Gastrocnemius medialis (tissue), 4 donors: ENCODE data around the gene SIRPD. TPM values are rescaled to one million over a fixed set of nuclear protein-coding genes. Genes with fewer than 3 reads are reported as not detected.

Source experiments
- ATAC-seq, 2 donors: fragments of 150-250 bp; one replicate each; pipeline ENCODE4 v1.9.1; 2016
- DNase-seq, 2 donors: peaks; one replicate each; pipeline ENCODE4 v3.0.0-alpha.2; 2019
- H3K27ac ChIP-seq, 4 donors: fragments of 200-600 bp; sonication (generic); 1 replicate in 1 of 4; 2 replicates in 3 of 4; pipeline ENCODE4 v1.5.1; 2016 to 2018; ENCODE audit warnings: mild to moderate bottlenecking in 2 of 4, moderate library complexity in 1 of 4
- H3K27me3 ChIP-seq, 3 donors: fragments of 200-600 bp; sonication (generic) in 2 of 3; 1 replicate in 1 of 3; 2 replicates in 2 of 3; pipeline versions ENCODE4 v1.5.1 to v1.6.0; 2016 to 2019; ENCODE audit warnings: mild to moderate bottlenecking in 1 of 3, moderate library complexity in 1 of 3
- H3K36me3 ChIP-seq, 2 donors: fragments of 200-600 bp; sonication (generic) in 1 of 2; one replicate each; pipeline ENCODE4 v1.5.1; 2017 to 2018
- H3K4me1 ChIP-seq, 2 donors: fragments of 200-600 bp; sonication (generic) in 1 of 2; one replicate each; pipeline ENCODE4 v1.5.1; 2016 to 2017; ENCODE audit warnings: mild to moderate bottlenecking in 2 of 2
- H3K4me3 ChIP-seq, 4 donors: fragments of 200-600 bp; sonication (generic) in 3 of 4; 1 replicate in 1 of 4; 2 replicates in 3 of 4; pipeline ENCODE4 v1.5.1; 2016 to 2019; ENCODE audit warnings: mild to moderate bottlenecking in 2 of 4
- H3K9me3 ChIP-seq, 3 donors: fragments of 200-600 bp; sonication (generic) in 2 of 3; 1 replicate in 1 of 3; 2 replicates in 2 of 3; pipeline ENCODE4 v1.5.1; 2016 to 2019
- CTCF ChIP-seq, 5 experiments: fragments of 450-650 bp in 3 of 5; fragments of 200-600 bp in 2 of 5; sonication (generic) in 2 of 5; IDR thresholded peaks in 4 of 5; conservative IDR thresholded peaks in 1 of 5; 1 replicate in 4 of 5; 2 replicates in 1 of 5; pipeline ENCODE4 v1.5.1; 2016 to 2019; ENCODE audit warnings: antibody characterized with exemption in 5 of 5, mild to moderate bottlenecking in 3 of 5, moderate library complexity in 3 of 5
- POLR2A ChIP-seq, 2 donors: fragments of 450-650 bp; IDR thresholded peaks; one replicate each; pipeline ENCODE4 v1.6.1; 2017; ENCODE audit warnings: antibody characterized with exemption in 2 of 2, mild to moderate bottlenecking in 2 of 2, moderate library complexity in 2 of 2
- in situ Hi-C, 4 donors: fragments of 200-750 bp; cut with MboI; loops; one replicate each; pipeline versions ENCODE4 v1.15.0 to v1.8.0; 2017; ENCODE audit warnings: low sequenced_read_pairs in 4 of 4
- intact Hi-C: fragments of 100-400 bp; cut with DNase I; formaldehyde crosslinking; loops from one replicate; pipeline ENCODE4 v1.15.1; 2023; ENCODE audit warnings: low total_unique reads
- total RNA-seq, 4 donors: library from RNA; depleted of rRNA; stranded (reverse); fragments of >200 nt; gene quantifications; one replicate each; pipeline versions ENCODE4 v1.1.0 to v1.2.3, GENCODE V29; 2016

SIRPD gene
- total RNA-seq, 4 donors from 2014 or later: not detected

- in situ Hi-C loops: no loop called here
- H3K4me1 ChIP-seq: no peaks in the 10 kb centered on the region
- intact Hi-C loops: no loop called here
- no peaks in the 10 kb centered on the region for H3K36me3 ChIP-seq
- H3K9me3 ChIP-seq: no peaks in the 10 kb centered on the region
- H3K4me3 ChIP-seq: no peak overlapping the region
- H3K27ac ChIP-seq: no peak overlapping the region
- H3K27me3 ChIP-seq: peaks cover 0 to 3% (median 0%) of the 10 kb centered on the region in 3 donors
- DNase-seq: no peak
- no peak for TF ChIP-seq CTCF (IDR thresholded peaks at IDR 0.05 in 4 of 5, conservative IDR thresholded peaks at IDR 0.05 in 1 of 5)
- no peak for TF ChIP-seq POLR2A (IDR thresholded peaks at IDR 0.05)
- no peak for ATAC-seq
Measured at GRCh38 chr20:1484438-1485116, 72.9 kb downstream of the SIRPD start.

Other genes with a start within 250 kb of the SIRPD start
- gene SDCBP2, start 228.6 kb downstream of the SIRPD start, total RNA-seq: 1 to 10 TPM; 1.3 to 2.9 (median 2.1) TPM
- gene FKBP1A, start 164.7 kb downstream of the SIRPD start, total RNA-seq: 10 to 100 TPM; 27.7 to 89.4 (median 52.5) TPM
- 10 to 100 TPM; 68.0 to 91.4 (median 80.6) TPM for gene NSFL1C, start 90.9 kb downstream of the SIRPD start, total RNA-seq
- gene SIRPB2, start 66.3 kb downstream of the SIRPD start, total RNA-seq: 1 to 10 TPM in 2 of 4 donors, under 1 TPM in 2; 0.94 to 6.2 (median 1.5) TPM
- gene SIRPB1, start 62.3 kb upstream of the SIRPD start, total RNA-seq: 1 to 10 TPM in 2 of 4 donors, under 1 TPM in 1, not detected in 1; 0.20 to 4.4 (median 1.8) TPM
- not detected for gene SIRPG, start 100.1 kb upstream of the SIRPD start, total RNA-seq